Astrocyte of the cerebellum (primary cell): ENCODE data around the gene PLET1.

ENCODE experiments used
- DNase-seq: peaks from one replicate; pipeline ENCODE4 v3.0.0-alpha.2; 2011; ENCODE audit warnings: low read depth
- H3K4me3 ChIP-seq: 2 replicates; pipeline ENCODE4 v1.5.1; 2011; ENCODE audit warnings: mild to moderate bottlenecking, low read depth, low read length, moderate library complexity
- in situ Hi-C: cut with HindIII; loops from 2 replicates; pipeline ENCODE4 v1.10.0; 2017; ENCODE audit warnings: low sequenced_read_pairs
- TF ChIP-seq, protein P1 (sequence below): IDR thresholded peaks from 2 replicates; pipeline ENCODE4 v1.5.1; 2012; ENCODE audit warnings: low read length, low read depth, moderate library complexity, mild to moderate bottlenecking; ENCODE audit errors: missing control alignments

PLET1 gene

GRCh38 chr11:112237451-112237850 lies 23.2 kb downstream of the PLET1 start:
- DNase-seq, result no peak
- TF ChIP-seq, protein P1, sequence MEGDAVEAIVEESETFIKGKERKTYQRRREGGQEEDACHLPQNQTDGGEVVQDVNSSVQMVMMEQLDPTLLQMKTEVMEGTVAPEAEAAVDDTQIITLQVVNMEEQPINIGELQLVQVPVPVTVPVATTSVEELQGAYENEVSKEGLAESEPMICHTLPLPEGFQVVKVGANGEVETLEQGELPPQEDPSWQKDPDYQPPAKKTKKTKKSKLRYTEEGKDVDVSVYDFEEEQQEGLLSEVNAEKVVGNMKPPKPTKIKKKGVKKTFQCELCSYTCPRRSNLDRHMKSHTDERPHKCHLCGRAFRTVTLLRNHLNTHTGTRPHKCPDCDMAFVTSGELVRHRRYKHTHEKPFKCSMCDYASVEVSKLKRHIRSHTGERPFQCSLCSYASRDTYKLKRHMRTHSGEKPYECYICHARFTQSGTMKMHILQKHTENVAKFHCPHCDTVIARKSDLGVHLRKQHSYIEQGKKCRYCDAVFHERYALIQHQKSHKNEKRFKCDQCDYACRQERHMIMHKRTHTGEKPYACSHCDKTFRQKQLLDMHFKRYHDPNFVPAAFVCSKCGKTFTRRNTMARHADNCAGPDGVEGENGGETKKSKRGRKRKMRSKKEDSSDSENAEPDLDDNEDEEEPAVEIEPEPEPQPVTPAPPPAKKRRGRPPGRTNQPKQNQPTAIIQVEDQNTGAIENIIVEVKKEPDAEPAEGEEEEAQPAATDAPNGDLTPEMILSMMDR, result no peak
- in situ Hi-C loops, result no loop called here
- no peak overlapping the region for H3K4me3 ChIP-seq

DNA sequence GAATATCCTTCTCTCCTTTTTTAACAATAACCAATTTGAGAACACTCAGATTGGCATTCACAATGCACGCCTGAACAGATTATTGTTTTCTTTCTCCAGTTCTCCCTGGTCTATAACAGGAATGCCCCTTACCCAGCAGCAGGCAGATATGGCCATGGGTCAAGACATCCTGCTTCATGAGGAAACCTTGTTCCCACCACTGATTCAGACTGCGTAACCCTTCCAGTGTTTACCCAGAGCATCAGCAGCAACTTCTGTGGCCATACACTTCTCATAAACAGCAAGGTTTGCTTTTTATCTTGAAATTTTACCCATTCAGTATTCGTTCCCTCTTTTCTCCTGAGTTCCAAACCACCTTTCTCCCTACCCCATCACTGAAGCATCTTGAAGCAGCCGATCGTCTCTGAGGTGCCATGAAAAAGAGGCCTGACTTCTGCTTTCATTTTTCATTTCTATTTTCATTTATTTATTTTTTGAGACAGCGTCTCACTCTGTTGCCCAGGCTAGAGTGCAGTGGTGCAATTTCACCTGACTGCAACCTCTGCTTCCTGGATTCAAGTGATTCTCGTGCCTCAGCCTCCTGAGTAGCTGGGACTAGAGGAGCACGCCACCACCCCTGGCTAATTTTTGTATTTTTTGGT lies 24.8 kb downstream of the PLET1 start:
- H3K4me3 ChIP-seq, result no peak overlapping the region
- in situ Hi-C loops, result no loop called here
- DNase-seq, result no peak
- TF ChIP-seq, protein P1, result no peak

- DNase-seq, result no peak
- TF ChIP-seq, protein P1, result no peak
- H3K4me3 ChIP-seq, result no peak overlapping the region
- in situ Hi-C loops, result no loop called here
Observed at GRCh38 chr11:112231952-112232351, 28.7 kb downstream of the PLET1 start.

- in situ Hi-C loops, result no loop called here
- TF ChIP-seq, protein P1, result no peak
- DNase-seq, result peak; percentile 87
- H3K4me3 ChIP-seq, result no peak overlapping the region
Observed at GRCh38 chr11:112229746-112230433, 30.8 kb downstream of the PLET1 start.

DNA sequence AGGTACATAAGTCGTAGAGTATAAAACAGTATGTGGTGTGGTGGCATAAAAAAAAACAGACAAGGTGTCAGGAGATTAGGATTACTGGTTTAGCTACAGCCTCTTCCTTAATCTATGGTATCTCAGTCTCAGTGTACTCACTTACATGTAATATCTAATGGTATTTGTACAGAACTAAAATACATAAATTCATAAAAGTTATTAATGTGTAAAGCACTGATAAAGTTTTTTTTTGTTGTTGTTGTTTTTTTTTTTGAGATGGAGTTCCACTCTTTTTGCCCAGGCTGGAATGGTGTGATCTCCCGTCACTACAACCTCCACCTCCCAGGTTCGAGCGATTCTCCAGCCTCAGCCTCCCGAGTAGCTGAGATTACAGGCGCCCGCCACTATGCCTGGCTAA lies 31.5 kb downstream of the PLET1 start:
- DNase-seq, result no peak

DNA sequence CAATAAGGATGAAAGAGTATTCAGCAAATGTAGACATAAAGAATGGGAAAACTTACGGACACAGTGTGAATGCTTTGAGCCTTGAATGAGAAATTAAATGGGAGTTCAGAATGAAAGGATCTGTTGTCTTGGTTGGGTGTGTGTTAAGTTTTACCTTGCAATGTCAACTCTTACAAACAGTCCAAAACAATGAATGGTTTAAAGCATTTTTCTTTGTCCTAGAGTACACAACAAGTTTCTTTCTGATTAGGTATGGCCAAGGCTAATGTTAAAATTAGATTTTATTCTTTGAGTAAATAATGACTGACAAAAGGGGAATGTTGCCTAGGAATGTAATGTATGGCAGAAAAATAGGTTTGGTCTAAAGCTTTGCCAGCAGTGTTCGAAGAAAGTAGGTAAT lies 32.0 kb downstream of the PLET1 start:
- in situ Hi-C loops, result no loop called here
- TF ChIP-seq, protein P1, result no peak
- H3K4me3 ChIP-seq, result no peak overlapping the region
- DNase-seq, result no peak

More for the DNA sequence above, 31.5 kb downstream of the PLET1 start:
- in situ Hi-C loops, result no loop called here
- H3K4me3 ChIP-seq, result no peak overlapping the region
- TF ChIP-seq, protein P1, result no peak
